Fibroblast of pulmonary artery (primary cell): ENCODE results near the gene NTRK1.

ENCODE experiments used
- DNase-seq: peaks from one replicate; pipeline ENCODE4 v3.0.0-alpha.2; 2010; ENCODE audit warnings: low read depth
- H3K4me3 ChIP-seq: replicated peaks from 2 replicates; pipeline ENCODE4 v1.5.1; 2011; ENCODE audit warnings: low read depth, mild to moderate bottlenecking, control low read depth, low read length, moderate library complexity
- TF ChIP-seq, protein P1 (sequence below): IDR thresholded peaks from 2 replicates; pipeline ENCODE4 v1.5.1; 2011; ENCODE audit warnings: mild to moderate bottlenecking, control low read depth, low read length, inconsistent platforms; ENCODE audit errors: missing control alignments

The NTRK1 gene

DNA sequence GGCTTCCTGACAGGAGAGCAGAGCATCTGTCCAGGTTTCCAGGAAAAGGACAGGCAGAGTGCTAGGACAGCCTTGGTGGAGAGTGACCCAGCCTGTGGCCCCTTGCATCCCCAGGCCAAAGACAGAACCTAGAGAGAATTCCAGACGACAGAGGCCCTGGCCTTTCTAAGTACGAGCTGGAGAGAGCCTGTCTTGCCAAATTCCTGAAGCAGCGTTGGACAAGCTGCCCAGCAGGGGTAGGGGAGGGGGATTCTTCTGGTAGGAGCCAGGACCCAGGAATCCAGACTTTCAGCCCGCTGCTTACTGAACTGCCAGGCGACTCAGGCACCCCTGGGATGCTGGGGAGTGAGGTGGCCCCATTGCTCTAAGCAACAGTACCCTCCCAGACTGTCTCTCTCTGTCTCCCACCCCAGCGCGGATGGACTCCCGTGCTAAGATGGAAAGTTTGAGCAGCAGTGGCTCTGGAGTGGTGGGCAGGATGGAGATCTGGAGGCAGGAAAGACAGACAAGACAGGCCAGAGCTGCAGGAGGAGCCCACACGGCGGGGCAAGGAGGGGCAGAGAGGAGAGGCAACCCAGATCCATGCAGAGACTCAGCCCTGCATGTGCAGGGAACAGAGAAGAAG lies 24.0 kb downstream of the NTRK1 start:
- TF ChIP-seq, protein P1, sequence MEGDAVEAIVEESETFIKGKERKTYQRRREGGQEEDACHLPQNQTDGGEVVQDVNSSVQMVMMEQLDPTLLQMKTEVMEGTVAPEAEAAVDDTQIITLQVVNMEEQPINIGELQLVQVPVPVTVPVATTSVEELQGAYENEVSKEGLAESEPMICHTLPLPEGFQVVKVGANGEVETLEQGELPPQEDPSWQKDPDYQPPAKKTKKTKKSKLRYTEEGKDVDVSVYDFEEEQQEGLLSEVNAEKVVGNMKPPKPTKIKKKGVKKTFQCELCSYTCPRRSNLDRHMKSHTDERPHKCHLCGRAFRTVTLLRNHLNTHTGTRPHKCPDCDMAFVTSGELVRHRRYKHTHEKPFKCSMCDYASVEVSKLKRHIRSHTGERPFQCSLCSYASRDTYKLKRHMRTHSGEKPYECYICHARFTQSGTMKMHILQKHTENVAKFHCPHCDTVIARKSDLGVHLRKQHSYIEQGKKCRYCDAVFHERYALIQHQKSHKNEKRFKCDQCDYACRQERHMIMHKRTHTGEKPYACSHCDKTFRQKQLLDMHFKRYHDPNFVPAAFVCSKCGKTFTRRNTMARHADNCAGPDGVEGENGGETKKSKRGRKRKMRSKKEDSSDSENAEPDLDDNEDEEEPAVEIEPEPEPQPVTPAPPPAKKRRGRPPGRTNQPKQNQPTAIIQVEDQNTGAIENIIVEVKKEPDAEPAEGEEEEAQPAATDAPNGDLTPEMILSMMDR, result no peak
- H3K4me3 ChIP-seq, result no peak overlapping the region
- DNase-seq, result no peak

DNA sequence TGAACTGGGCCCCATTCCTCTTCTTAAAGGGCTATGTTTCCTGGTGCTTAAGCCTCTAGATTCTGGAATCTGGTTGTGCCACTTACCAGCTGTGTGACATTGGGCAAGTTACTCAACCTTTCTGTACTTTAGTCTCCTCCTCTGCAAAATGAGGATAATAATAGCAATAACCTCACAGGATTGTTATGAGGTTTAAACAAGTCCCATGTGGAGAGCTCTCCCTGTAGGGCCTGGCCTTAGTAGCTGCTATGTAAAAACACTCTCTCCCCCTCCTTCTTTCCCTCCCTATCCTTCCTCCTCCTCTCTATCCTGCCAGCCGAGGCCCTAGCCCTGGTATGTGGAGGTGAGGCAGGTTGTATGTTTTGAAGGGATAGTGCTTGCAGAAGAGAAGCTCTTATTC lies 24.6 kb downstream of the NTRK1 start:
- DNase-seq, result no peak
- H3K4me3 ChIP-seq, result no peak overlapping the region
- TF ChIP-seq, protein P1, result no peak

DNA sequence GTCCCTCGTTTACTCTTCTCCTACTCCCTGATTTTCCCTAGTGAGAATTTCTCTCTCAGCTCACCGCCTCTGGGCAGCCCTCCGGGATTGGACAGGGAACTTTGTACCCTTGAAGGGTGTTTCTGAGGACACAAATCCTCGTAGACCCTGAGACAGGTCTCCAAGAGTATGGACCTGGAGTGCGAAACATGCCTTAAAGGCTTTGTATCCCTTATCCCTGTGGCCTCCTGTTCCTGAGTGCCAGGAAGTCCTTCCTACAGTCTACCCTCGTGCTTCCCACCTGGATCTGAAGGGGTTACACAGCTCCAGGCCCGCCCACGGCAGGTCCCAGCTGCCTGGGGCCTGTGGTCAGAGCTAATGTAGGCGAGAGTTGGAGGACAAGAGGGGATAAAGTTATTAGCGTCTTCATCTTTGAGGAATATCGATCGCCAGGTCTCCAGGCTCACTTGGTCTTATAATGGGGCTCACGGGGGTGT lies 25.3 kb downstream of the NTRK1 start:
- TF ChIP-seq, protein P1, result no peak

DNA sequence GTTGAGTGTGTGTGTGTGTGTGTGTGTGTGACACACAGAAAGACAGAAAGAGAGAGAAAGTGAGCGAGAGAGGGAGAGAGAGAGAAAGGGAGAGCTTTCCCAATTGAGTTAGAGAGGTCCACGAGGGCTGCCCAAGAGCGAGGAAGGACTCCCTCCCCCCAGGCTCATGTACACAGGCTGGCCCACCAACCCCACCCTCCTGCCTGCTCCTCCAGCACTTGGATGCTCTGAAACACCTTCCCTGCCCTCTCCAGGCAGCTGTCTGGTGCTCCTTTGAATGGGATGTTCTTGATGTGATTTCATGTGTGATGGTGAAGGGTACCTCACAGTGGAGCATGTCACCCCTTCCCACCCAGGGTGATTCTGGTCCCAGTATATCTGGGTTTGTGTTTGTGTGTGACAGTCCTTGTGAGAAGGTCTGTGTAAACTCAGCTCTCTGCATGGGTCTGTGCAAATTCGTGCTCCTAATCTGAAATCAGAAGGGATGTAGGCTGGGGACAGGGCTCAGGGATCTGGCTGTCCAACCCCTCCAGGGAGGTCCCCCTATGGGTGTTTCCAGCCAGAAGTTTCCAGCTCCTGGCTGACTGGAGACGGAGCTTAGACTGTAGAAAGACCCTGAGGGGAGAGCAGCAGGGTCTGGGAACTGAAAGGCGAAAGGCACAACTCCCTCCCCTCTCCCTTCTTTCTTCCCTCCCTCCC lies 26.1 kb downstream of the NTRK1 start:
- DNase-seq, result no peak
- TF ChIP-seq, protein P1, result no peak
- H3K4me3 ChIP-seq, result no peak overlapping the region

More for the DNA sequence above, 25.3 kb downstream of the NTRK1 start:
- DNase-seq, result no peak
- H3K4me3 ChIP-seq, result no peak overlapping the region

DNA sequence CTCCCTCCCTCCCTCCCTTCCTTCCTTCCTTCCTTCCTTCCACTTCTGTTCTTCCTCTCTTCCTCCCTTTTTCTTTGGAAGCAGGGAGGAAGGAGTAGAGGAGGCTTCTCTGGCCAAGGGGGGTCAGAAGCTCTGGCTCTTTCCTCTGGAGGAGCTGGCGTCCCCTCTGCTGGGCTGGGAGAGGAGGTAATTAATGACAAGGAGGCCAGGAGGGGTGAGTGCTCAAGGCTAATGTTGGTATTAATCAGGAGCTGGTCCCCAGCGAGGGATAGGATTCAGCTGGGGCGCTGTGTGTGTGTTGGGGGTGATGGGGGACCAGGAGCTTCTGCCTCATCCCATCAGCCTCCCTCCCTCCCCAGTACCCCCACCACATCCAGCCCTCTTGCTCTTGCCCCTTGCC lies 26.7 kb downstream of the NTRK1 start:
- no peak overlapping the region for H3K4me3 ChIP-seq
- TF ChIP-seq, protein P1, result no peak
- no peak for DNase-seq

DNA sequence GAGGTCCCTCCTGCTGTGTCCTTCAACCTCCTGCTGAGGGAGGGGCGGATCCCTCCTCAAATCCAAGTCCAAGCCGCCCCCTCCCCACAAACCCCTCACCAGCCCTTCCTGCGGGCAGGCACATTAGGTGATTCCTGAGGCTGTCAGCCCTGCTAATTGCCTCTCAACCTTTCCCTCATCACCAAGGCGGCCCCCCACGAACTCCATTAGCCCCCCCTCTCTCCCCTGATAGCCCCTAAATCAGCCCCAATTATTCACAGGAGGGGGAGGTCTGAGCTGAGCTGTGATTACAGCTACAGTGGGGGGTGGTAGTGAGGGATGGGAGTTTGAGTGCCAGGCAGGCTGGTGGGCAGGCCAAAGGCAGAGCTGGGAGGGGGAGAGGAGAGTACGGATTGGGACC lies 27.1 kb downstream of the NTRK1 start:
- DNase-seq, result no peak
- TF ChIP-seq, protein P1, result no peak

More for the DNA sequence above, 27.1 kb downstream of the NTRK1 start:
- no peak overlapping the region for H3K4me3 ChIP-seq
